HepG2 (cell line): Measurements from ENCODE around the gene NECAP2. TPM values are rescaled to one million over a fixed set of nuclear protein-coding genes. Genes with fewer than 3 reads are reported as not detected.

Source experiments
- ATAC-seq: fragments of 200-7000 bp; cut with Tn5 transposase; 3 replicates; pipeline ENCODE4 v1.9.1; 2020; ENCODE audit warnings: mild to moderate bottlenecking, moderate library complexity
- BruUV-seq: library from RNA; stranded (reverse); fragments of 400-500 nt; replicated peaks from 2 replicates; lab custom pipeline; 2021; lab: Mats Ljungman, UMichigan
- CTCF ChIA-PET: fragments of 300-600 bp; formaldehyde crosslinking; extraction: SDS; loops from one replicate; lab custom pipeline; 2021; ENCODE audit warnings: low total read pairs, inconsistent platforms, low intra/inter-chr PET ratio; lab: Yijun Ruan, JAX
- POLR2A ChIA-PET: fragments of 350-600 bp; sonication (Branson Sonifier 250); formaldehyde crosslinking; loops from one replicate; lab custom pipeline; 2020; ENCODE audit warnings: antibody characterized with exemption, inconsistent platforms; lab: Yijun Ruan, JAX
- DNase-seq: peaks from one replicate; pipeline ENCODE4 v3.0.0-alpha.2; 2015; ENCODE audit warnings: low spot score
- FAIRE-seq: peaks from 3 replicates; lab custom pipeline; 2011; peaks lifted over from hg19 to GRCh38; lab: Jason Lieb, UNC
- H2AFZ ChIP-seq: one replicate; pipeline ENCODE4 v1.6.1; 2011; ENCODE audit warnings: low read length, inconsistent platforms
- H3K27ac ChIP-seq: fragments of 300-600 bp; 3 replicates; pipeline ENCODE4 v1.8.0; 2011; ENCODE audit warnings: mixed run types, mild to moderate bottlenecking, mixed read lengths, low read length, inconsistent platforms; ENCODE audit not compliant: insufficient read depth; ENCODE audit errors: extremely low read length
- H3K27me3 ChIP-seq, 2 experiments: fragments of 200-600 bp in 1 of 2; 2 replicates in 1 of 2; 3 replicates in 1 of 2; pipeline versions ENCODE4 v1.6.0 to v1.8.0; 2011; ENCODE audit warnings: low read length in 2 of 2, mild to moderate bottlenecking in 2 of 2, moderate library complexity in 2 of 2, inconsistent platforms in 1 of 2; ENCODE audit not compliant: insufficient read depth in 2 of 2, control insufficient read depth in 1 of 2
- H3K36me3 ChIP-seq, 2 experiments: fragments of 200-600 bp in 1 of 2; replicated peaks in 1 of 2; 2 replicates in 1 of 2; 3 replicates in 1 of 2; pipeline versions ENCODE4 v1.5.1 to v1.8.0; 2011; ENCODE audit warnings: low read length in 2 of 2, inconsistent platforms in 1 of 2; ENCODE audit not compliant: insufficient read depth in 2 of 2, control insufficient read depth in 1 of 2
- H3K4me1 ChIP-seq: 2 replicates; pipeline ENCODE4 v1.5.1; 2012; ENCODE audit warnings: low read length, inconsistent platforms; ENCODE audit not compliant: insufficient read depth
- H3K4me2 ChIP-seq: 2 replicates; pipeline ENCODE4 v1.6.0; 2011; ENCODE audit warnings: low read depth, low read length, inconsistent platforms
- H3K4me3 ChIP-seq, 3 experiments: fragments of 200-600 bp in 1 of 3; sonication (generic), shearing (Covaris generic) in 1 of 3; replicated peaks in 1 of 3; 2 replicates each; pipeline ENCODE4 v1.5.1; 2011 to 2016; ENCODE audit warnings: low read length in 3 of 3, inconsistent platforms in 2 of 3, low read depth in 2 of 3, mild to moderate bottlenecking in 2 of 3, control low read depth in 1 of 3, mixed read lengths in 1 of 3; ENCODE audit not compliant: insufficient read depth in 1 of 3
- H3K79me2 ChIP-seq: one replicate; pipeline ENCODE4 v1.6.1; 2011; ENCODE audit warnings: low read length, inconsistent platforms; ENCODE audit not compliant: insufficient read depth
- H3K9ac ChIP-seq: 2 replicates; pipeline ENCODE4 v1.6.0; 2011; ENCODE audit warnings: mild to moderate bottlenecking, low read depth, low read length, inconsistent platforms; ENCODE audit not compliant: insufficient read depth
- H3K9me3 ChIP-seq: 2 replicates; pipeline ENCODE4 v1.5.1; 2012; ENCODE audit warnings: mild to moderate bottlenecking, low read length
- H4K20me1 ChIP-seq: 2 replicates; pipeline ENCODE4 v1.6.0; 2011; ENCODE audit warnings: inconsistent platforms, mild to moderate bottlenecking, low read length, moderate library complexity; ENCODE audit not compliant: insufficient read depth
- CEBPZ ChIP-seq: IDR thresholded peaks from 2 replicates; pipeline ENCODE4 v1.6.1; 2012; ENCODE audit warnings: low read length, improper control_type of control experiment
- IKZF1 ChIP-seq: fragments of 450-650 bp; IDR thresholded peaks from 2 replicates; pipeline ENCODE4 v1.7.1; 2016
- KLF16 ChIP-seq, 2 experiments: sonication (generic) in 1 of 2; formaldehyde crosslinking in 1 of 2; IDR thresholded peaks; 2 replicates each; pipeline versions ENCODE4 v1.6.1 to v1.8.0; 2016 to 2023; ENCODE audit warnings: missing genetic modification reagents in 2 of 2, missing compliant biosample characterization in 1 of 2
- MEIS1 ChIP-seq: sonication (generic); formaldehyde crosslinking; IDR thresholded peaks from 2 replicates; pipeline ENCODE4 v1.9.0; 2021; ENCODE audit warnings: mild to moderate bottlenecking, missing genetic modification reagents, moderate library complexity, borderline replicate concordance
- TBP ChIP-seq: sonication (generic); formaldehyde crosslinking; IDR thresholded peaks from 2 replicates; pipeline ENCODE4 v1.5.0; 2020; ENCODE audit warnings: missing genetic modification reagents
- ZBTB39 ChIP-seq: sonication (generic); formaldehyde crosslinking; IDR thresholded peaks from 2 replicates; pipeline ENCODE4 v1.5.0; 2020; ENCODE audit warnings: missing genetic modification reagents
- ZKSCAN1 ChIP-seq: fragments of 150-350 bp; IDR thresholded peaks from 2 replicates; pipeline ENCODE4 v1.6.1; 2014; ENCODE audit warnings: low read length
- ZNF253 ChIP-seq: sonication (generic); formaldehyde crosslinking; IDR thresholded peaks from 2 replicates; pipeline ENCODE4 v1.8.0; 2022; ENCODE audit warnings: mild to moderate bottlenecking, missing genetic modification reagents, borderline replicate concordance
- ZNF616 ChIP-seq: sonication (generic); formaldehyde crosslinking; IDR thresholded peaks from 2 replicates; pipeline ENCODE4 v1.5.0; 2020; ENCODE audit warnings: low read depth, mild to moderate bottlenecking, missing genetic modification reagents
- ZNF619 ChIP-seq: sonication (generic); formaldehyde crosslinking; IDR thresholded peaks from 2 replicates; pipeline ENCODE4 v1.4.0; 2020; ENCODE audit warnings: mild to moderate bottlenecking, missing genetic modification reagents
- ZNF768 ChIP-seq: sonication (generic); formaldehyde crosslinking; IDR thresholded peaks from 2 replicates; pipeline ENCODE4 v1.4.0; 2020; ENCODE audit warnings: missing genetic modification reagents
- ZNF777 ChIP-seq: sonication (generic); formaldehyde crosslinking; IDR thresholded peaks from 2 replicates; pipeline ENCODE4 v1.4.0; 2020; ENCODE audit warnings: missing genetic modification reagents
- ZNF850 ChIP-seq: sonication (generic); formaldehyde crosslinking; conservative IDR thresholded peaks from 2 replicates; pipeline ENCODE4 v1.9.0; 2021; ENCODE audit warnings: mild to moderate bottlenecking, missing genetic modification reagents
- WGBS: methylation state at CpG from one replicate; pipeline ENCODE4 v1.1.6; 2017; ENCODE audit warnings: low lambda C conversion rate; 5-methylcytosine and 5-hydroxymethylcytosine counted together
- in situ Hi-C: cut with HindIII; loops from 2 replicates; pipeline ENCODE4 v1.10.0; 2017; ENCODE audit warnings: low pct_unique_long_range_greater_than_20kb; ENCODE audit not compliant: extremely low pct_ligation_motif_present
- intact Hi-C: fragments of 100-400 bp; cut with micrococcal nuclease; formaldehyde crosslinking; loops from one replicate; pipeline ENCODE4 v1.10.0; 2022; ENCODE audit not compliant: unreplicated experiment
- polyA plus RNA-seq, 8 experiments: library from polyadenylated mRNA; depleted of rRNA in 3 of 8; stranded (reverse) in 7 of 8; unstranded in 1 of 8; fragments of >200 nt; fragmentation: Illumina TruSeq in 4 of 8; extraction: Trizol in 4 of 8; gene quantifications; 2 replicates each; pipeline versions ENCODE4 v1.2.1 to v1.2.3, GENCODE V29; 2011 to 2016; ENCODE audit warnings: low read depth in 4 of 8, missing spikeins in 1 of 8, mixed read lengths in 1 of 8; ENCODE audit not compliant: insufficient read depth in 1 of 8
- total RNA-seq, 5 experiments: library from RNA; depleted of rRNA; stranded (reverse); fragments of >200 nt; fragmentation: Illumina TruSeq; extraction: Trizol; gene quantifications; 2 replicates each; pipeline ENCODE4 v1.2.3, GENCODE V29; 2016; ENCODE audit warnings: low read depth in 1 of 5

NECAP2 gene
- total and polyA plus RNA-seq, 2 of the 13 experiments (the other 11 are each of a cell fraction or from before 2014, with no cell fraction given), result 38.5 to 52.3 TPM

- TF ChIP-seq TBP (no peak), KLF16 (CRISPR knock-in tag; IDR thresholded peaks at IDR 0.05) (no peak), ZNF777 (no peak), MEIS1 (no peak), CEBPZ (no peak)
- TF ChIP-seq, all 625 proteins: peak for 0
These were observed 19.3 kb upstream of the NECAP2 start (continued) for GRCh38 chr1:16421201-16421600.

- ATAC-seq (no peak), FAIRE-seq (no peak), DNase-seq (no peak)
- ChIA-PET CTCF (no interaction called here), POLR2A (no interaction called here)
- Histone ChIP-seq H3K4me1 (peaks cover 27% of the 10 kb centered on the region), H2AFZ (no peak overlapping the region), H3K79me2 (no peaks in the 10 kb centered on the region), H3K9me3 (no peaks in the 10 kb centered on the region), H3K36me3 (no peaks in the 10 kb centered on the region), H3K27me3 (no peaks in the 10 kb centered on the region), H4K20me1 (no peaks in the 10 kb centered on the region), H3K4me3 (no peak overlapping the region), H3K4me2 (no peak overlapping the region), H3K9ac (no peak overlapping the region), H3K27ac (no peak overlapping the region)
- 71% methylated on average over 3 of the region's 7 CpGs for WGBS
- TF ChIP-seq ZNF616 (CRISPR knock-in tag), result no peak
- TF ChIP-seq IKZF1, result no peak
- no peak for TF ChIP-seq ZBTB39 (CRISPR knock-in tag)
- no peak for TF ChIP-seq ZNF253 (CRISPR knock-in tag)
- no peak for TF ChIP-seq ZKSCAN1
- TF ChIP-seq ZNF768 (CRISPR knock-in tag), result no peak
- no peak for TF ChIP-seq ZNF619 (CRISPR knock-in tag)
- no peak for TF ChIP-seq ZNF850 (CRISPR knock-in tag)
- in situ Hi-C loops (no loop called here), intact Hi-C loops (loop anchor here (10.0 kb wide), 1 partner anchor 663 kb away; no protein-coding TSS in a partner anchor)
- BruUV-seq, result no TSS peak
These were observed 18.5 kb upstream of the NECAP2 start for GRCh38 chr1:16422041-16422440.
